ENCODE measurements around the gene TMSB4X. TPM values are rescaled to one million over a fixed set of nuclear protein-coding genes. Genes with fewer than 3 reads are reported as not detected.

Gene TMSB4X
- total and polyA plus RNA-seq, 2 of the 4 experiments (the other 2 are of a cell fraction) = 4,648 to 11,116 TPM

DNA sequence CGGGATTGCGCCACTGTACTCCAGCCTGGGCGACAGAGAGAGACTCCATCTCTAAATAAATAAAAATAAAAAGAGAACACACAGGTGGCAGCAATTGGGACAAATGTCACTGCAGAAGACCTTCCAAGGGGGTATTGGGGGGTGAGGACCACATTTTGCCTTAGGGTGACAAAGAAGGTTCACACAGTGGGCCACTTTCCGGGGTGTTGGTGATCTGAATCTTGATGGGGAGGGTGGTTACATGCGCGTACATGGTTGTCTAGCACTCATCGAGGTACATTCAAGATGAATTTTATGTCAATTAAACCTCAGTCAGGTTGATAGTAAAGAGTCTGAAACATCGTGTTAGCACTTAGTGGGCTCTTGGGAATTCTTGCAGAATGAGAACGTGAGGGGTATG lies 20.5 kb upstream of the TMSB4X start:
- POLR2A ChIA-PET (ENCODE audit: unreplicated experiment) = interaction anchor here (0.6 kb wide), 1 partner anchor 21 kb away, joined by 3 read pairs; no protein-coding TSS in a partner anchor

More for the DNA sequence above, 20.5 kb upstream of the TMSB4X start:
- dilution Hi-C loops (cut with HindIII; ENCODE audit: low sequenced_read_pairs, unreplicated experiment) = no loop called here
- no peak overlapping the region for H2AK9ac ChIP-seq (replicated peaks; ENCODE audit: low read depth, low read length, poor library complexity)
- in situ Hi-C loops (cut with MboI; ENCODE audit: low sequenced_read_pairs) = loop anchor here (10.0 to 25.0 kb wide), 3 partner anchors 700 to 1083 kb away; partner anchors contain the start of genes GEMIN8, OFD1, TCEANC and TRAPPC2
- H3K4me3 ChIP-seq (ENCODE audit: insufficient read depth, low read depth, low read length) = no peak overlapping the region
- H2AK5ac ChIP-seq (ENCODE audit: low read depth, low read length) = peak overlapping the region; percentile 28; the same call in 1 of the 2 replicates
- DNase-seq (no peak), ATAC-seq (ENCODE audit: low read depth) (no peak)
- no peak overlapping the region for H4K8ac ChIP-seq (ENCODE audit: low read depth in 2 of 2, low read length in 2 of 2)
- no peak overlapping the region for H2BK5ac ChIP-seq (ENCODE audit: low read depth, low read length, poor library complexity, severe bottlenecking)
- H2BK120ac ChIP-seq (ENCODE audit: low read depth, low read length) = peak overlapping the region; percentile 67
- H2BK15ac ChIP-seq (ENCODE audit: low read depth, low read length) = no peak overlapping the region
- H3K4ac ChIP-seq (ENCODE audit: low read depth, low read length) = peak overlapping the region; percentile 32; the same call in 1 of the 2 replicates
- H3K79me1 ChIP-seq (ENCODE audit: low read depth in 1 of 2, low read length in 2 of 2) = peaks cover 0 to 11% of the 10 kb centered on the region in 2 experiments; a peak in 2 of 4 replicates
- no peak overlapping the region for H2AFZ ChIP-seq (replicated peaks; ENCODE audit: low read length, poor library complexity)
- no peak overlapping the region for H3K27ac ChIP-seq (ENCODE audit: insufficient read depth, low read length)
- no TSS peak for BruUV-seq (replicated peaks)
- no peak overlapping the region for H4K91ac ChIP-seq (ENCODE audit: insufficient read depth, low read depth, low read length)
- no peak overlapping the region for H3K9ac ChIP-seq (ENCODE audit: low read depth, low read length)
- TF ChIP-seq, protein P1, sequence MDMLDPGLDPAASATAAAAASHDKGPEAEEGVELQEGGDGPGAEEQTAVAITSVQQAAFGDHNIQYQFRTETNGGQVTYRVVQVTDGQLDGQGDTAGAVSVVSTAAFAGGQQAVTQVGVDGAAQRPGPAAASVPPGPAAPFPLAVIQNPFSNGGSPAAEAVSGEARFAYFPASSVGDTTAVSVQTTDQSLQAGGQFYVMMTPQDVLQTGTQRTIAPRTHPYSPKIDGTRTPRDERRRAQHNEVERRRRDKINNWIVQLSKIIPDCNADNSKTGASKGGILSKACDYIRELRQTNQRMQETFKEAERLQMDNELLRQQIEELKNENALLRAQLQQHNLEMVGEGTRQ (IDR thresholded peaks at IDR 0.05; ENCODE audit: low read depth, low read length) = no peak
- TF ChIP-seq BHLHE40 (IDR thresholded peaks at IDR 0.05; ENCODE audit: low read depth, low read length) (no peak), CEBPB (IDR thresholded peaks at IDR 0.05; ENCODE audit: low read depth, low read length) (no peak), MXI1 (IDR thresholded peaks at IDR 0.05; ENCODE audit: borderline replicate concordance, low read depth, low read length) (no peak), CHD1 (IDR thresholded peaks at IDR 0.05; ENCODE audit: low read depth, low read length) (no peak), POLR2A (IDR thresholded peaks at IDR 0.05; ENCODE audit: low read depth, low read length) (no peak), RCOR1 (IDR thresholded peaks at IDR 0.05; ENCODE audit: insufficient replicate concordance, low read length) (no peak), FOS (IDR thresholded peaks at IDR 0.05; ENCODE audit: low read depth, low read length) (no peak), CTCF (conservative IDR thresholded peaks at IDR 0.05; ENCODE audit: low read depth, low read length) (no peak), RAD21 (IDR thresholded peaks at IDR 0.05; ENCODE audit: low read length) (no peak), ELK1 (IDR thresholded peaks at IDR 0.05; ENCODE audit: borderline replicate concordance, low read depth, low read length) (no peak), MAFK (IDR thresholded peaks at IDR 0.05; ENCODE audit: low read depth, low read length) (no peak), RFX5 (IDR thresholded peaks at IDR 0.05; ENCODE audit: low read depth, low read length) (no peak), NFE2L2 (IDR thresholded peaks at IDR 0.05; ENCODE audit: low read depth, low read length) (no peak), MAZ (IDR thresholded peaks at IDR 0.05; ENCODE audit: borderline replicate concordance, low read depth, low read length) (no peak), SMC3 (IDR thresholded peaks at IDR 0.05; ENCODE audit: low read depth, low read length) (no peak)
- 0 out of 2 replicates have a peak overlapping the region, but pooled peaks have one; percentile 6 for H2BK20ac ChIP-seq (ENCODE audit: low read depth, low read length)
- no peak overlapping the region for H3K56ac ChIP-seq (ENCODE audit: extremely low read depth, insufficient read depth, low read length)
- no peak overlapping the region for H4K5ac ChIP-seq (ENCODE audit: low read depth, low read length)
- no peak overlapping the region for H3K18ac ChIP-seq (ENCODE audit: low read depth, low read length)
- H3K36me3 ChIP-seq (ENCODE audit: control insufficient read depth, insufficient read depth, low read length) = no peaks in the 10 kb centered on the region
- H3K9me3 ChIP-seq (ENCODE audit: control insufficient read depth, insufficient read depth, low read length) = no peaks in the 10 kb centered on the region
- intact Hi-C loops (cut with micrococcal nuclease) = no loop called here
- no peak overlapping the region for H3K23ac ChIP-seq (ENCODE audit: low read depth, low read length)
- WGBS, 2 experiments (ENCODE audit: extremely low coverage in 2 of 2, insufficient read length in 1 of 2) = 79% methylated on average over 5 of the region's 9 CpGs; no CpG with 5 or more reads in 1 of the 2 experiments
- CTCF ChIA-PET = no interaction called here
- H3K4me2 ChIP-seq (ENCODE audit: low read depth, low read length) = no peak overlapping the region
- peaks cover 15% of the 10 kb centered on the region for H3K9me1 ChIP-seq (ENCODE audit: insufficient read depth, low read length)
- no peaks in the 10 kb centered on the region for H4K20me1 ChIP-seq (ENCODE audit: insufficient read depth, low read length)
- H3K14ac ChIP-seq (replicated peaks; ENCODE audit: low read depth, low read length) = no peak overlapping the region
- H3K27me3 ChIP-seq (ENCODE audit: control insufficient read depth, insufficient read depth, low read length) = no peaks in the 10 kb centered on the region
- peaks cover 20% of the 10 kb centered on the region for H3K4me1 ChIP-seq (ENCODE audit: control insufficient read depth, insufficient read depth, low read length)
